ENCODE measurements around the gene AP2A2. TPM values are rescaled to one million over a fixed set of nuclear protein-coding genes. Genes with fewer than 3 reads are reported as not detected.

Gene AP2A2
- total RNA-seq, 4 donors from 2014 or later: 45.4 to 107 (median 76.8) TPM

GRCh38 chr11:999009-999408 lies 73.3 kb downstream of the AP2A2 start:
- H3K4me3 ChIP-seq: no peak overlapping the region
- peaks cover 82% of the 10 kb centered on the region for H3K36me3 ChIP-seq
- H3K9me3 ChIP-seq: no peaks in the 10 kb centered on the region
- DNase-seq (ENCODE audit: low spot score in 2 of 2): no peak
- WGBS: 91% methylated on average over 10 of the region's 10 CpGs
- no peaks in the 10 kb centered on the region for H3K27me3 ChIP-seq
- no peak overlapping the region for H3K27ac ChIP-seq
- peaks cover 5% of the 10 kb centered on the region for H3K4me1 ChIP-seq
- TF ChIP-seq POLR2AphosphoS5 (IDR thresholded peaks at IDR 0.05): no peak
- TF ChIP-seq POLR2A (IDR thresholded peaks at IDR 0.05): no peak
- TF ChIP-seq CTCF (IDR thresholded peaks at IDR 0.05): no peak
- TF ChIP-seq EP300 (IDR thresholded peaks at IDR 0.05): no peak

GRCh38 chr11:1000357-1001278 lies 74.9 kb downstream of the AP2A2 start:
- DNase-seq (ENCODE audit: low spot score in 2 of 2): no peak
- no peaks in the 10 kb centered on the region for H3K4me1 ChIP-seq
- H3K4me3 ChIP-seq: no peak overlapping the region
- no peaks in the 10 kb centered on the region for H3K27me3 ChIP-seq
- H3K9me3 ChIP-seq: no peaks in the 10 kb centered on the region
- TF ChIP-seq POLR2A (IDR thresholded peaks at IDR 0.05): no peak
- H3K27ac ChIP-seq: no peak overlapping the region
- H3K36me3 ChIP-seq: peaks cover 83% of the 10 kb centered on the region
- WGBS: 83% methylated on average over 31 of the region's 38 CpGs

GRCh38 chr11:1001617-1002405 lies 76.1 kb downstream of the AP2A2 start:
- no peaks in the 10 kb centered on the region for H3K9me3 ChIP-seq
- no peak for DNase-seq (ENCODE audit: low spot score in 2 of 2)
- H3K4me1 ChIP-seq: peaks cover 4% of the 10 kb centered on the region
- 93% methylated on average over 10 of the region's 32 CpGs for WGBS
- H3K36me3 ChIP-seq: peaks cover 80% of the 10 kb centered on the region
- no peak overlapping the region for H3K27ac ChIP-seq
- H3K4me3 ChIP-seq: no peak overlapping the region
- H3K27me3 ChIP-seq: no peaks in the 10 kb centered on the region
- TF ChIP-seq POLR2AphosphoS5 (IDR thresholded peaks at IDR 0.05) (no peak), EP300 (IDR thresholded peaks at IDR 0.05) (no peak), CTCF (IDR thresholded peaks at IDR 0.05) (no peak), POLR2A (IDR thresholded peaks at IDR 0.05) (no peak)

GRCh38 chr11:1002406-1002984 lies 76.8 kb downstream of the AP2A2 start:
- H3K4me1 ChIP-seq: peaks cover 4% of the 10 kb centered on the region
- 90% methylated on average over 19 of the region's 20 CpGs for WGBS
- TF ChIP-seq CTCF (IDR thresholded peaks at IDR 0.05) (no peak), POLR2AphosphoS5 (IDR thresholded peaks at IDR 0.05) (no peak), POLR2A (IDR thresholded peaks at IDR 0.05) (no peak), EP300 (IDR thresholded peaks at IDR 0.05) (no peak)
- DNase-seq (ENCODE audit: low spot score in 2 of 2): no peak
- no peaks in the 10 kb centered on the region for H3K27me3 ChIP-seq
- H3K4me3 ChIP-seq: no peak overlapping the region
- no peaks in the 10 kb centered on the region for H3K9me3 ChIP-seq
- H3K36me3 ChIP-seq: peaks cover 81% of the 10 kb centered on the region
- no peak overlapping the region for H3K27ac ChIP-seq

- DNase-seq (ENCODE audit: low spot score in 2 of 2): no peak
- TF ChIP-seq POLR2A (IDR thresholded peaks at IDR 0.05) (no peak), CTCF (IDR thresholded peaks at IDR 0.05) (no peak), EP300 (IDR thresholded peaks at IDR 0.05) (no peak), POLR2AphosphoS5 (IDR thresholded peaks at IDR 0.05) (no peak)
- Histone ChIP-seq H3K4me3 (no peak overlapping the region), H3K27me3 (no peaks in the 10 kb centered on the region), H3K4me1 (peaks cover 4% of the 10 kb centered on the region), H3K27ac (no peak overlapping the region), H3K9me3 (no peaks in the 10 kb centered on the region), H3K36me3 (peaks cover 88% of the 10 kb centered on the region)
- WGBS: 90% methylated on average over 20 of the region's 20 CpGs
Observed at GRCh38 chr11:1003159-1003558, 77.5 kb downstream of the AP2A2 start.
